GM13977 (cell line): ENCODE data around the gene CDK9.
"Not testable (repeated sequence)": the region's sequence is repeated elsewhere in the genome, so short reads cannot be mapped to it uniquely, and the experiment has no call there.

Experiments used
- DNase-seq: peaks from one replicate; pipeline ENCODE4 v3.0.0; 2012; ENCODE audit warnings: low spot score
- CTCF ChIP-seq: IDR thresholded peaks from 2 replicates; pipeline ENCODE4 v1.5.1; 2012; ENCODE audit warnings: mild to moderate bottlenecking, control low read depth; ENCODE audit not compliant: insufficient read depth; ENCODE audit errors: extremely low read depth, missing control alignments
- in situ Hi-C: fragments of 300-500 bp; cut with MboI; formaldehyde crosslinking; loops from one replicate; pipeline ENCODE4 v1.12.0; 2022; ENCODE audit warnings: low sequenced_read_pairs, low pct_unique_long_range_greater_than_20kb, mixed read lengths, inconsistent platforms; ENCODE audit not compliant: unreplicated experiment

CDK9 gene

GRCh38 chr9:127780126-127780885, 5.5 kb upstream of the CDK9 start:
- in situ Hi-C loops, result loop anchor here (10.0 kb wide), 1 partner anchor 134 kb away; the partner anchor contains the start of gene ST6GALNAC4
- DNase-seq, result no peak
- no peak for TF ChIP-seq CTCF

- not testable (repeated sequence) for DNase-seq
- in situ Hi-C loops, result loop anchor here (10.0 kb wide), 1 partner anchor 134 kb away; the partner anchor contains the start of gene ST6GALNAC4
These were observed 4.9 kb upstream of the CDK9 start for GRCh38 chr9:127780909-127781308.

- in situ Hi-C loops, result loop anchor here (10.0 kb wide), 1 partner anchor 133 kb away; the partner anchor contains the start of gene ST6GALNAC4
- DNase-seq, result no peak
- TF ChIP-seq CTCF, result no peak
These were observed 4.0 kb upstream of the CDK9 start for GRCh38 chr9:127781806-127782205.

- DNase-seq, result peak; percentile 66
- no peak for TF ChIP-seq CTCF
- in situ Hi-C loops, result loop anchor here (10.0 kb wide), 1 partner anchor 131 kb away; the partner anchor contains the start of gene ST6GALNAC4
These were observed 2.5 kb upstream of the CDK9 start for GRCh38 chr9:127783111-127784008.

- peak; percentile 94 for DNase-seq
- peak; percentile 83 for TF ChIP-seq CTCF
- in situ Hi-C loops, result loop anchor here (10.0 kb wide), 1 partner anchor 130 kb away; the partner anchor contains the start of gene ST6GALNAC4
These were observed 556 bp upstream of the CDK9 start for GRCh38 chr9:127785023-127785932.

GRCh38 chr9:127786773-127787104, 905 bp downstream of the CDK9 start:
- TF ChIP-seq CTCF, result peak; percentile 36
- DNase-seq, result no peak
- in situ Hi-C loops, result loop anchor here (10.0 kb wide), 1 partner anchor 128 kb away; the partner anchor contains the start of gene ST6GALNAC4
